ENCODE data around the gene ATRAID. TPM values are rescaled to one million over a fixed set of nuclear protein-coding genes. Genes with fewer than 3 reads are reported as not detected.
"Not testable (repeated sequence)": the region's sequence is repeated elsewhere in the genome, so short reads cannot be mapped to it uniquely, and the experiment has no call there.

The ATRAID gene
- total RNA-seq, 1 donor from 2014 or later: 103 TPM

DNA sequence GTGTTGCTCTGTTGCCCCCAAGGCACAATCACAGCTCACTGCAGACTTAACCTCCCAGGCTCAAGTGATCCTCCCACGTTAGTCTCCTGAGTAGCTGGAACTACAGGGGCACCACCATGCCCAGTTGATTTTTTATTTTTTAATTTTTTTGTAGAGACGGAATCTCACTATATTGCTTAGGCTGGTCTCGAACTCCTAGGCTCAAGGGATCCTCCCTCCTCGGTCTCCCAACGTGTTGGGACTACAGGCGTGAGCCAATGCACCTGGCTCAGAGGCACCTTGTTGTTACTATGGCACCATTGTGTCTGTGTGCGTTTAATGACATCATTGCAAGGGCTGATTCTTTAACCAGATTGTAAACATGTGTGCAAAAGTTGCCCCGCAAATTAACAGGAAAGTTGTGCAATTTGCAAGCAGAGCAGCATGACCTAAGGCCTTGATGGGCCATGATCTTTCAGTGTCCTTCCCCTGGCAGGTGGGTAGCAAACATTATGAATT lies 40.4 kb upstream of the ATRAID start:
- Mint-ChIP-seq H3K4me3 (no peak overlapping the region), H3K27ac (no peak overlapping the region), H3K9me3 (no peaks in the 10 kb centered on the region), H3K4me1 (ENCODE audit: unreplicated experiment) (no peaks in the 10 kb centered on the region), H3K27me3 (peaks cover 20% of the 10 kb centered on the region), H3K36me3 (no peaks in the 10 kb centered on the region)
- TF ChIP-seq, protein P1, sequence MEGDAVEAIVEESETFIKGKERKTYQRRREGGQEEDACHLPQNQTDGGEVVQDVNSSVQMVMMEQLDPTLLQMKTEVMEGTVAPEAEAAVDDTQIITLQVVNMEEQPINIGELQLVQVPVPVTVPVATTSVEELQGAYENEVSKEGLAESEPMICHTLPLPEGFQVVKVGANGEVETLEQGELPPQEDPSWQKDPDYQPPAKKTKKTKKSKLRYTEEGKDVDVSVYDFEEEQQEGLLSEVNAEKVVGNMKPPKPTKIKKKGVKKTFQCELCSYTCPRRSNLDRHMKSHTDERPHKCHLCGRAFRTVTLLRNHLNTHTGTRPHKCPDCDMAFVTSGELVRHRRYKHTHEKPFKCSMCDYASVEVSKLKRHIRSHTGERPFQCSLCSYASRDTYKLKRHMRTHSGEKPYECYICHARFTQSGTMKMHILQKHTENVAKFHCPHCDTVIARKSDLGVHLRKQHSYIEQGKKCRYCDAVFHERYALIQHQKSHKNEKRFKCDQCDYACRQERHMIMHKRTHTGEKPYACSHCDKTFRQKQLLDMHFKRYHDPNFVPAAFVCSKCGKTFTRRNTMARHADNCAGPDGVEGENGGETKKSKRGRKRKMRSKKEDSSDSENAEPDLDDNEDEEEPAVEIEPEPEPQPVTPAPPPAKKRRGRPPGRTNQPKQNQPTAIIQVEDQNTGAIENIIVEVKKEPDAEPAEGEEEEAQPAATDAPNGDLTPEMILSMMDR (conservative IDR thresholded peaks at IDR 0.05): no peak
- no peak for DNase-seq (ENCODE audit: extremely low spot score, unreplicated experiment)

DNA sequence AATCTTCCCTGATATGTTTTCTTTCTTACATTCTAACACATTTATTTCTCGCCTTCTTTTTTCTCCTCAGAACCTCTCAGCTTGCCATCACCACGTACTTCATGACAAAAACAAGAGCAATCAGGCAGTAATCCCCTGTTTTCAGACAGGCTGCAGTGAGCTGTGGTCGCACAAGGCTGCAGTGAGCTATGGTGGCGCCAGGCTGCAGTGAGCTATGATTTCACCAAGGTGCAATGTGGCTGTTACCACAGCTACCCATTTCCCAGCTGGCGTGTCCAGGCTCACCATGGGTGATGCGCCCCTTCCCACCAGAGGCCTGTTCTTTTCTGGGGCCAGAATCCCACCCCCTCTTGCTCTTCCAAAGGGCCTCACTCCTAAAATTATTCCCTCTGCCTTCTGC lies 37.2 kb upstream of the ATRAID start:
- Mint-ChIP-seq H3K4me1 (ENCODE audit: unreplicated experiment) (no peaks in the 10 kb centered on the region), H3K27me3 (peaks cover 13% of the 10 kb centered on the region), H3K4me3 (no peak overlapping the region), H3K9me3 (no peaks in the 10 kb centered on the region), H3K36me3 (no peaks in the 10 kb centered on the region), H3K27ac (no peak overlapping the region)
- no peak for DNase-seq (ENCODE audit: extremely low spot score, unreplicated experiment)
- TF ChIP-seq, protein P1 (conservative IDR thresholded peaks at IDR 0.05): no peak

DNA sequence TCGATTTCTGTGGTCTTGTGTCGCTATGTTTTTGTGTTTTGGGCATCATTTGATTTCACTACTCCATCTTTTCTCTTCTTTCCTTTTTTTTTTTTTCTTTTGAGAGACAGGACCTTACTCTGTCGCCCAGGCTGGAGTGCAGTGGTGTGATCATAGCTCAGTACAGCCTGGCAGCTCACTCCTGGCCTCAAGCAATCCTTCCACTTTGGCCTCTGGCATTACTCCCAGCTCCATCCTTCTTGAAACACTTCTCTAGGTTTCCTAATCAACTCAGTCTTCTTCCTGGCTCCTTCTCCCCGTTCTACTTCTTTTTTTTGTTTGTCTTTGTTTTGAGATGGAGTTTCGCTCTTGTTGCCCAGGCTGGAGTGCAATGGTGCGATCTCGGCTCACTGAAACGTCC lies 36.5 kb upstream of the ATRAID start:
- DNase-seq (ENCODE audit: extremely low spot score, unreplicated experiment): no peak
- Mint-ChIP-seq H3K9me3 (no peaks in the 10 kb centered on the region), H3K27me3 (peaks cover 6% of the 10 kb centered on the region), H3K36me3 (no peaks in the 10 kb centered on the region), H3K27ac (no peak overlapping the region), H3K4me1 (ENCODE audit: unreplicated experiment) (no peaks in the 10 kb centered on the region), H3K4me3 (no peak overlapping the region)
- TF ChIP-seq, protein P1 (conservative IDR thresholded peaks at IDR 0.05): no peak

DNA sequence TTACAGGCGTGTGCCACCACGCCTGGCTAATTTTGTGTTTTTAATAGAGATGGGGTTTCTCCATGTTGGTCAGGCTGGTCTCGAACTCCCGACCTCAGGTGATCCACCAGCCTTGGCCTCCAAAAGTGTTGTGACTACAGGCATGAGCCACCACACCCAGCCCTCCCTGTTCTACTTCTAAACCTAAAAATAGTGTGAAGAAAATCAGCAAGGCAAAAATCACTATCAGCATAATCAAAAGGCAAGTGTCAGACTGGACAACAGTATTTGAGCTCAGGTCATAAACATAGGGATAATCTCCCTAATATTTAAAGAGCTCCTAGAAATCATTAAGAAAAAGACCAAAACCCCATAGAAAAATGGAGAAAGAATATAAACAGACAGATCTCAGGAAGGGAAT lies 36.1 kb upstream of the ATRAID start:
- H3K36me3 Mint-ChIP-seq; H3K4me1 Mint-ChIP-seq (ENCODE audit: unreplicated experiment); DNase-seq (ENCODE audit: extremely low spot score, unreplicated experiment); H3K4me3 Mint-ChIP-seq; H3K9me3 Mint-ChIP-seq; H3K27ac Mint-ChIP-seq; H3K27me3 Mint-ChIP-seq: not testable (repeated sequence)

DNA sequence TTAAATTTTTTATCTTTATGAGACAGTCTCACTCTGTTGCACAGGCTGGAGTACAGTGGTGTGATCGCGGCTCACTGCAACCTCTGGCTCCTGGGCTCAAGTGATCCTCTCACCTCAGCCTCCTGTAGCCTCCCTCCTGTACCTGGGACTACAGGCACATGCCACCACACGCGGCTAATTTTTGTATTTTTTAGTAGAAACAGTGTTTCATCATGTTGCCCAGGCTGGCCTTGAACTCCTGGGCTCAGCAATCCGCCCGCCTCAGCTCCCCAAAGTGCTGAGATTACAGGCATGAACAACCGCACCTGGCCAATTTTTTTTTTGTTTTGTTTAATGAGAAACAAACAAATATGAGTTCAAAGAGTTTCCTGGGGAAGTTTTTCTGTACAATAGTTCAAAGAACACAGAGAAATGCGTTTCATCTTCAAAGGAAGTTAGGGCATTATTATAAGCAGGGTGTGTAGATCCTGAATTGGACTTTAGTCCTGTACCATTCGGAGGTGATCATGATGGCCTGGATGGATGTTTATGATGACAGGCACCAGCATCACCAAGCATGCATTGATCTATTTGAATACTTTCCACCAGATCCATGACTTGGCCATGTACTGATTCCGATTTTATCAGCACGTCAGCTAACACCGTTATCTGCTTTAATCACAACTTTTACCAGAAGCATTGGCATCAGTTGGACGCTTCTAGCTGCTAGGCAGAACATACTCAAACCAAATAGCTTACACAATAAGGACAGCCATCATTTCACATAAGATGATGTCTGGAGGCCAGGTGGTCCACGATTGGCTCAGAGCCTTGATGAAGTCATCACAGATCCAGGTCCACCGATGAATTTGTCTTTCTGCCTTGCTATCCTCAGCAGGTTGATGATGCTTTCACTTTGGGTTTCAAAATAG lies 34.1 kb upstream of the ATRAID start:
- no peaks in the 10 kb centered on the region for H3K9me3 Mint-ChIP-seq
- TF ChIP-seq, protein P1 (conservative IDR thresholded peaks at IDR 0.05): no peak
- H3K4me3 Mint-ChIP-seq: no peak overlapping the region
- DNase-seq (ENCODE audit: extremely low spot score, unreplicated experiment): no peak
- H3K4me1 Mint-ChIP-seq (ENCODE audit: unreplicated experiment): no peaks in the 10 kb centered on the region
- no peaks in the 10 kb centered on the region for H3K36me3 Mint-ChIP-seq
- no peak overlapping the region for H3K27ac Mint-ChIP-seq
- peaks cover 3% of the 10 kb centered on the region for H3K27me3 Mint-ChIP-seq

DNA sequence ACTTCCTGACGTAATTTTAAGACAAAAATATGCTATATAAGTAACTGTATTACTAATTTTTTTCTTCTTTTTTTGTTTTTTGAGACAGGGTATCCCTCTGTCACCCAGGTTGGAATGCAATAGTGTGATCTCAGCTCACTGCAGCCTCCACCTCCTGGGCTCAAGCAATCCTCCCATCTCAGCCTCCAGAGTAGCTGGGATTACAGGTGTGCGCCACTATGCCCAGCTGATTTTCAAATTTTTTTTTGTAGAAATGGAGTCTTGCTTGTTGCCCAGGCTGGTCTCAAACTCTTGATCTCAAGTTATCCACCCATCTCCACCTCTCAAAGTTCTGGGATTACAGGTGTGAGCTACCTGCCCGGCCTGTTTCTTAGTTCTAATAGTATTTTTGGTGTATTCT lies 33.4 kb upstream of the ATRAID start:
- no peaks in the 10 kb centered on the region for H3K36me3 Mint-ChIP-seq
- TF ChIP-seq, protein P1 (conservative IDR thresholded peaks at IDR 0.05): no peak
- no peak overlapping the region for H3K4me3 Mint-ChIP-seq
- H3K9me3 Mint-ChIP-seq: no peaks in the 10 kb centered on the region
- H3K27me3 Mint-ChIP-seq: peaks cover 3% of the 10 kb centered on the region
- no peak for DNase-seq (ENCODE audit: extremely low spot score, unreplicated experiment)
- no peak overlapping the region for H3K27ac Mint-ChIP-seq
- no peaks in the 10 kb centered on the region for H3K4me1 Mint-ChIP-seq (ENCODE audit: unreplicated experiment)

Measured in type B pancreatic cell (in vitro differentiated cells).